GM13977 (cell line): ENCODE results near the gene BLM.

Experiments
- DNase-seq: peaks from one replicate; pipeline ENCODE4 v3.0.0; 2012; ENCODE audit warnings: low spot score
- CTCF ChIP-seq: IDR thresholded peaks from 2 replicates; pipeline ENCODE4 v1.5.1; 2012; ENCODE audit warnings: mild to moderate bottlenecking, control low read depth; ENCODE audit not compliant: insufficient read depth; ENCODE audit errors: extremely low read depth, missing control alignments
- in situ Hi-C: fragments of 300-500 bp; cut with MboI; formaldehyde crosslinking; loops from one replicate; pipeline ENCODE4 v1.12.0; 2022; ENCODE audit warnings: low sequenced_read_pairs, low pct_unique_long_range_greater_than_20kb, mixed read lengths, inconsistent platforms; ENCODE audit not compliant: unreplicated experiment

BLM gene

GRCh38 chr15:90769375-90769774, 52.2 kb downstream of the BLM start:
- TF ChIP-seq CTCF: no peak
- DNase-seq: no peak
- in situ Hi-C loops: no loop called here

GRCh38 chr15:90773485-90773884, 56.3 kb downstream of the BLM start:
- no peak for DNase-seq
- no peak for TF ChIP-seq CTCF
- in situ Hi-C loops: no loop called here

- no peak for DNase-seq
- in situ Hi-C loops: no loop called here
- TF ChIP-seq CTCF: no peak
Measured at GRCh38 chr15:90774731-90775514, 57.8 kb downstream of the BLM start.

- in situ Hi-C loops: no loop called here
- no peak for DNase-seq
- TF ChIP-seq CTCF: no peak
Measured at GRCh38 chr15:90780916-90781315, 63.8 kb downstream of the BLM start.

- DNase-seq: no peak
- in situ Hi-C loops: no loop called here
- no peak for TF ChIP-seq CTCF
Measured at GRCh38 chr15:90782442-90782841, 65.3 kb downstream of the BLM start.

- DNase-seq: no peak
- in situ Hi-C loops: no loop called here
- TF ChIP-seq CTCF: no peak
Measured at GRCh38 chr15:90787881-90788280, 70.7 kb downstream of the BLM start.
